ENCODE data around the gene ABCA4.
"Not testable (repeated sequence)": the region's sequence is repeated elsewhere in the genome, so short reads cannot be mapped to it uniquely, and the experiment has no call there.

ABCA4 gene

GRCh38 chr1:93958726-93959100 is 162.2 kb downstream of the ABCA4 start:
- H2BK5ac ChIP-seq (ENCODE audit: low read depth, low read length, poor library complexity), result no peak overlapping the region
- no peak overlapping the region for H4K12ac ChIP-seq (ENCODE audit: low read depth, low read length)
- no peaks in the 10 kb centered on the region for H3K79me2 ChIP-seq (ENCODE audit: control insufficient read depth, insufficient read depth, low read length, poor library complexity)
- H3K14ac ChIP-seq (ENCODE audit: low read length), result no peak overlapping the region
- H3K27me3 ChIP-seq (ENCODE audit: insufficient read depth, low read length), result no peaks in the 10 kb centered on the region
- H3K9me3 ChIP-seq (ENCODE audit: insufficient read depth, low read depth, low read length), result peaks cover 6% of the 10 kb centered on the region
- H3K79me1 ChIP-seq (ENCODE audit: low read length), result peaks cover 2% of the 10 kb centered on the region
- no peak overlapping the region for H3K23ac ChIP-seq (ENCODE audit: low read length)
- H2BK12ac ChIP-seq (ENCODE audit: low read length), result no peak overlapping the region
- H4K8ac ChIP-seq (ENCODE audit: low read depth, low read length), result no peak overlapping the region
- H2AFZ ChIP-seq (ENCODE audit: insufficient read depth, low read length, poor library complexity), result no peak overlapping the region
- no peak overlapping the region for H3K27ac ChIP-seq (ENCODE audit: low read depth, low read length)
- H2AK5ac ChIP-seq (ENCODE audit: low read length), result no peak overlapping the region
- H3K4me3 ChIP-seq (ENCODE audit: low read depth, low read length), result no peak overlapping the region
- H2BK120ac ChIP-seq (ENCODE audit: insufficient read depth, low read length, poor library complexity), result no peak overlapping the region
- H3K9ac ChIP-seq (ENCODE audit: low read length), result no peak overlapping the region
- no peak overlapping the region for H3K18ac ChIP-seq (ENCODE audit: low read length)
- WGBS (ENCODE audit: extremely low coverage, insufficient coverage, insufficient read length), result no CpG with 5 or more reads among the region's 1 CpG
- no peak overlapping the region for H3K4ac ChIP-seq (ENCODE audit: low read depth, low read length)
- DNase-seq, result no peak
- H4K91ac ChIP-seq (ENCODE audit: low read depth, low read length), result no peak overlapping the region
- H3K36me3 ChIP-seq (ENCODE audit: control insufficient read depth in 1 of 2, insufficient read depth in 2 of 2, low read length in 2 of 2), result no peaks in the 10 kb centered on the region
- no peak overlapping the region for H3K4me2 ChIP-seq (ENCODE audit: low read length)
- H3K4me1 ChIP-seq (ENCODE audit: control insufficient read depth in 1 of 2, insufficient read depth in 2 of 2, low read length in 2 of 2), result peaks cover 4 to 5% of the 10 kb centered on the region in 2 experiments

GRCh38 chr1:93958032-93958725 is 162.8 kb downstream of the ABCA4 start:
- H4K91ac ChIP-seq (ENCODE audit: low read depth, low read length), result no peak overlapping the region
- peaks cover 4 to 5% of the 10 kb centered on the region in 2 experiments for H3K4me1 ChIP-seq (ENCODE audit: control insufficient read depth in 1 of 2, insufficient read depth in 2 of 2, low read length in 2 of 2)
- H3K4me3 ChIP-seq (ENCODE audit: low read depth, low read length), result no peak overlapping the region
- no peak overlapping the region for H2BK5ac ChIP-seq (ENCODE audit: low read depth, low read length, poor library complexity)
- H3K27ac ChIP-seq (ENCODE audit: low read depth, low read length), result no peak overlapping the region
- H3K9me3 ChIP-seq (ENCODE audit: insufficient read depth, low read depth, low read length), result peaks cover 6% of the 10 kb centered on the region
- no peak overlapping the region for H4K12ac ChIP-seq (ENCODE audit: low read depth, low read length)
- no peak overlapping the region for H3K18ac ChIP-seq (ENCODE audit: low read length)
- no peak for DNase-seq
- WGBS (ENCODE audit: extremely low coverage, insufficient coverage, insufficient read length), result no CpG with 5 or more reads among the region's 1 CpG
- no peak overlapping the region for H3K9ac ChIP-seq (ENCODE audit: low read length)
- H3K4me2 ChIP-seq (ENCODE audit: low read length), result no peak overlapping the region
- H3K14ac ChIP-seq (ENCODE audit: low read length), result no peak overlapping the region
- H3K4ac ChIP-seq (ENCODE audit: low read depth, low read length), result no peak overlapping the region
- peaks cover 2% of the 10 kb centered on the region for H3K79me1 ChIP-seq (ENCODE audit: low read length)
- H2AFZ ChIP-seq (ENCODE audit: insufficient read depth, low read length, poor library complexity), result no peak overlapping the region
- no peak overlapping the region for H3K23ac ChIP-seq (ENCODE audit: low read length)
- no peak overlapping the region for H2BK120ac ChIP-seq (ENCODE audit: insufficient read depth, low read length, poor library complexity)
- no peak overlapping the region for H2BK12ac ChIP-seq (ENCODE audit: low read length)
- no peak overlapping the region for H2AK5ac ChIP-seq (ENCODE audit: low read length)
- H3K36me3 ChIP-seq (ENCODE audit: control insufficient read depth in 1 of 2, insufficient read depth in 2 of 2, low read length in 2 of 2), result no peaks in the 10 kb centered on the region
- H3K79me2 ChIP-seq (ENCODE audit: control insufficient read depth, insufficient read depth, low read length, poor library complexity), result no peaks in the 10 kb centered on the region
- no peak overlapping the region for H4K8ac ChIP-seq (ENCODE audit: low read depth, low read length)
- H3K27me3 ChIP-seq (ENCODE audit: insufficient read depth, low read length), result no peaks in the 10 kb centered on the region

- H2BK12ac ChIP-seq (ENCODE audit: low read length), result no peak overlapping the region
- no peak overlapping the region for H2AFZ ChIP-seq (ENCODE audit: insufficient read depth, low read length, poor library complexity)
- no peaks in the 10 kb centered on the region for H3K36me3 ChIP-seq (ENCODE audit: control insufficient read depth in 1 of 2, insufficient read depth in 2 of 2, low read length in 2 of 2)
- peaks cover 6% of the 10 kb centered on the region for H3K9me3 ChIP-seq (ENCODE audit: insufficient read depth, low read depth, low read length)
- H3K14ac ChIP-seq (ENCODE audit: low read length), result no peak overlapping the region
- no peak overlapping the region for H3K4me2 ChIP-seq (ENCODE audit: low read length)
- H2AK5ac ChIP-seq (ENCODE audit: low read length), result no peak overlapping the region
- H3K9ac ChIP-seq (ENCODE audit: low read length), result no peak overlapping the region
- H3K4me1 ChIP-seq (ENCODE audit: control insufficient read depth in 1 of 2, insufficient read depth in 2 of 2, low read length in 2 of 2), result peaks cover 3% of the 10 kb centered on the region in 2 experiments
- H3K27me3 ChIP-seq (ENCODE audit: insufficient read depth, low read length), result no peaks in the 10 kb centered on the region
- H3K27ac ChIP-seq (ENCODE audit: low read depth, low read length), result no peak overlapping the region
- no peak overlapping the region for H4K12ac ChIP-seq (ENCODE audit: low read depth, low read length)
- H3K18ac ChIP-seq (ENCODE audit: low read length), result no peak overlapping the region
- H2BK5ac ChIP-seq (ENCODE audit: low read depth, low read length, poor library complexity), result no peak overlapping the region
- H3K79me2 ChIP-seq (ENCODE audit: control insufficient read depth, insufficient read depth, low read length, poor library complexity), result no peaks in the 10 kb centered on the region
- no peak overlapping the region for H4K8ac ChIP-seq (ENCODE audit: low read depth, low read length)
- H2BK120ac ChIP-seq (ENCODE audit: insufficient read depth, low read length, poor library complexity), result no peak overlapping the region
- H3K4ac ChIP-seq (ENCODE audit: low read depth, low read length), result no peak overlapping the region
- peaks cover 2% of the 10 kb centered on the region for H3K79me1 ChIP-seq (ENCODE audit: low read length)
- H4K91ac ChIP-seq (ENCODE audit: low read depth, low read length), result no peak overlapping the region
- no peak overlapping the region for H3K4me3 ChIP-seq (ENCODE audit: low read depth, low read length)
- H3K23ac ChIP-seq (ENCODE audit: low read length), result no peak overlapping the region
- WGBS (ENCODE audit: extremely low coverage, insufficient coverage, insufficient read length), result no CpG with 5 or more reads among the region's 1 CpG
- DNase-seq, result no peak
Measured at GRCh38 chr1:93955765-93956164, 165.2 kb downstream of the ABCA4 start.

- not testable (repeated sequence) for H2AFZ ChIP-seq (ENCODE audit: insufficient read depth, low read length, poor library complexity); H4K12ac ChIP-seq (ENCODE audit: low read depth, low read length); H3K4ac ChIP-seq (ENCODE audit: low read depth, low read length); H3K18ac ChIP-seq (ENCODE audit: low read length); H4K91ac ChIP-seq (ENCODE audit: low read depth, low read length); H3K9ac ChIP-seq (ENCODE audit: low read length); H3K9me3 ChIP-seq (ENCODE audit: insufficient read depth, low read depth, low read length); H3K79me1 ChIP-seq (ENCODE audit: low read length); H2BK12ac ChIP-seq (ENCODE audit: low read length); H3K4me3 ChIP-seq (ENCODE audit: low read depth, low read length); H2BK5ac ChIP-seq (ENCODE audit: low read depth, low read length, poor library complexity); H3K23ac ChIP-seq (ENCODE audit: low read length); H3K79me2 ChIP-seq (ENCODE audit: control insufficient read depth, insufficient read depth, low read length, poor library complexity); H3K14ac ChIP-seq (ENCODE audit: low read length); H3K4me1 ChIP-seq (ENCODE audit: control insufficient read depth in 1 of 2, insufficient read depth in 2 of 2, low read length in 2 of 2); H2BK120ac ChIP-seq (ENCODE audit: insufficient read depth, low read length, poor library complexity); H3K36me3 ChIP-seq (ENCODE audit: control insufficient read depth in 1 of 2, insufficient read depth in 2 of 2, low read length in 2 of 2); H4K8ac ChIP-seq (ENCODE audit: low read depth, low read length); H3K27ac ChIP-seq (ENCODE audit: low read depth, low read length); H3K27me3 ChIP-seq (ENCODE audit: insufficient read depth, low read length); H3K4me2 ChIP-seq (ENCODE audit: low read length); DNase-seq; H2AK5ac ChIP-seq (ENCODE audit: low read length)
- WGBS (ENCODE audit: extremely low coverage, insufficient coverage, insufficient read length), result no CpG with 5 or more reads among the region's 2 CpGs
Measured at GRCh38 chr1:93947002-93947686, 173.8 kb downstream of the ABCA4 start.
